GM19099 (cell line): ENCODE results near the gene ARHGAP24.

Experiments used
- POLR2A ChIP-seq: IDR thresholded peaks from 3 replicates; pipeline ENCODE4 v1.6.1; 2011; ENCODE audit warnings: low read depth; ENCODE audit not compliant: insufficient read length; ENCODE audit errors: extremely low read depth

The ARHGAP24 gene

GRCh38 chr4:86033171-86033570 lies 558.2 kb downstream of the ARHGAP24 start:
- no peak for TF ChIP-seq POLR2A

DNA sequence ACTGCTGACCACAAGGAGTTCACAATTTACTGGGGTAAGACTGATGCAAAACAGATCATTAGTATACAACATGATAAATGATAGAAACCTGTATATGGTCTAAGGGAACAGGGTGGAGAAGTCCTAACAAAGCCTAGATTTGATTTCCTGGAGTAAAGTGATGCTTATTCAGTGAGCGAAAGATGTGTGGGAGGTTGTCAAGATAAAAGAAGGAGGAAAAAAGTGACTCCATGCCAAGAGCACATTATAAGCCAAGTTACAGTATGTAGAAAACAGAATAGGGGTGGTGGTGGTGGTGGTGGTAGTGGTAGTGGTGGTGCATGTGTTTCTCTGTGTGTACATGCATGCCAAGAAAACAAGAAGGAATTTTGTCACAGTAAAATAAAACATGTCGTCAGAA lies 559.7 kb downstream of the ARHGAP24 start:
- TF ChIP-seq POLR2A = no peak

GRCh38 chr4:86035688-86036087 lies 560.7 kb downstream of the ARHGAP24 start:
- no peak for TF ChIP-seq POLR2A

DNA sequence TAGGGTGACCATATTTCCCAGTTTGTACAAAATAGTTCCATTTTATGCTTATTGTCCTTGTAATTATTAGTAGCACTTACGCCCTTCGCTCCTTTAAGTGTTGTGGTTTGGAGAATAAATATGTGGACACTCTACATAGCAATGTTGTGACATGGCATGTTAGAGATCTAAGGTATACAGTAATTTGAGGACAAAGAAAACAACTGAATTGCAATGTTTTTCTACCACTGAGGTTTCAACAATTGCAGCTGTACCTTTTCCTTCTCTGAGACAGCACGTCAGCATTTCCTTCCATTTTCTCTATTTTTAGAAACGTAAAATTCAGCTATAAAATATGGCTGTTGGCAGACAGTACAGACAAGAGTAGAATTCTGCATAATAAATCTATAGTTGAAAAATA lies 561.8 kb downstream of the ARHGAP24 start:
- TF ChIP-seq POLR2A = no peak

- TF ChIP-seq POLR2A = no peak
Measured at GRCh38 chr4:86038037-86038436, 563.1 kb downstream of the ARHGAP24 start.

GRCh38 chr4:86043755-86044592 lies 569.0 kb downstream of the ARHGAP24 start:
- no peak for TF ChIP-seq POLR2A

GRCh38 chr4:86044593-86044985 lies 569.6 kb downstream of the ARHGAP24 start:
- TF ChIP-seq POLR2A = no peak

DNA sequence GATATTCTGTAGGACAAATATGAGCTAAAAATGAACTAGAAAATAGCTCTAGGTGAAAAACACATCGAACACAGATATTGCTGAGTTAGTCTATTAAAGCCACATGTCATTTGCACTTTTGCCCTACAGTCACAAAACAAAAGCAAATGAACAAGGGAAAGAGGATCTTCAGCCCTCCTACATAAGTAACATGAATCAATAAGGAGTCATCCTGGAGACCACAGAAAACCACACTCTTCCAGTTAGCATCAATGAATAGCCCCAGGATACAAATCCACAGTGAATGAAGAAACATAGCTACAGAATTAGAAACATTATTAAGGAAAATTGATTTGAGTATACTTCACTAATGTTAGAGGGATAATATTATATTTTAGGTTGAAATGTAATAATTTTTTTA lies 573.5 kb downstream of the ARHGAP24 start:
- no peak for TF ChIP-seq POLR2A

DNA sequence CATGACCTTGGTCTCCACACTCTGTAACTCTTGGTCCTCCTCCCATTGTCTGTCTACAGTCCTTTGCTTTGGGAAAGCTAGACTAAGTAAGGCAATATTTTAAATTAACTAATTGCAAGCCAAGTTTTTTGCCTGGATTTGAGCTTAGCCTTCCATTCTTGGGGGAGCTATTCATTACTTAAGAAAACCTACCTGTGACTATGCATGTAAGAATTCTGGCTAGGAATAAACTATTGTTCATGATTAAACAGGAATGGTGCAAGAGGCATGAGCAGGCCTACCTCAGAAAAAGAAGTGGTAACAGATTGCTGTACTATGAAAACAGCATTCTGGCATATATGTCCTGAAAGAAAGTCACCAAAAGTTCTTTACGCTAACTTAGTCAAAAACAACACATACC lies 575.5 kb downstream of the ARHGAP24 start:
- no peak for TF ChIP-seq POLR2A
